GM19438 (cell line): ENCODE measurements around the gene STRIP2.
"Not testable (repeated sequence)": the region's sequence is repeated elsewhere in the genome, so short reads cannot be mapped to it uniquely, and the experiment has no call there.

Source experiments
- ATAC-seq: cut with Tn5 transposase; IDR thresholded peaks from one replicate; pipeline ENCODE4 v1.9.1; 2021; ENCODE audit warnings: low read depth; ENCODE audit not compliant: unreplicated experiment

The STRIP2 gene

DNA sequence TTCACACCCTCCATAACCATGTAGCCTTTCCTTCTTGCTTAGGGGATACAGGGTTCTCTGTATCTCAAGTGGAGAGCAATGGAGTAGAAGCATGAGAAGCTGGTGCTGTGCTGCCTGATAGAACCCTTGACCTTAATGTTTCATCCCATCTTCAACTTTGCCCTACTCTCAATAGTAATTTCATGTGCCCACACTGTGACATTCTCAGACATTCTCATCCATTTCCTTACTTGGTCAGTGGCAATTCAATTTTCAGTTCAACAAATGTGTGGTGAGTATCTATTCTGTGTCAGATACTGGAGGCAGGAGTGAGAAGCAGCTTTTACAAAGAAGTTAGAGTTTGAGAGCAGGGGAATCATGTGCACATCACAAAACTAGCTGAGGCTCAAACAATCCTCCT is 16.1 kb downstream of the STRIP2 start:
- ATAC-seq = no peak

GRCh38 chr7:129452589-129453231 is 18.5 kb downstream of the STRIP2 start:
- no peak for ATAC-seq

GRCh38 chr7:129453510-129454248 is 19.4 kb downstream of the STRIP2 start:
- ATAC-seq = no peak

DNA sequence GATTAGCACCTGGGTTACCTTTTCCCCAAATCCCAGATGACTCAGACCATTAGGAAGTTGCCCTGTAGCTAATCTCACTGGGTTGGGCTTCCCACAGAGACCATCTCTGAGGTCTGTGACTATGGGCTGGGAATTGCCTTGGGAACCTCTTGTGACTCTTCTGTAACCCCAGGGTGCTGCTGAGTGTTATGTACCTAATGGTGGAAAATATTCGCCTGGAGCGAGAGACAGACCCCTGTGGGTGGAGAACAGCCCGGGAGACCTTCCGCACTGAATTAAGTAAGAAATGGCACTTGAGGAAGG is 20.0 kb downstream of the STRIP2 start:
- no peak for ATAC-seq

DNA sequence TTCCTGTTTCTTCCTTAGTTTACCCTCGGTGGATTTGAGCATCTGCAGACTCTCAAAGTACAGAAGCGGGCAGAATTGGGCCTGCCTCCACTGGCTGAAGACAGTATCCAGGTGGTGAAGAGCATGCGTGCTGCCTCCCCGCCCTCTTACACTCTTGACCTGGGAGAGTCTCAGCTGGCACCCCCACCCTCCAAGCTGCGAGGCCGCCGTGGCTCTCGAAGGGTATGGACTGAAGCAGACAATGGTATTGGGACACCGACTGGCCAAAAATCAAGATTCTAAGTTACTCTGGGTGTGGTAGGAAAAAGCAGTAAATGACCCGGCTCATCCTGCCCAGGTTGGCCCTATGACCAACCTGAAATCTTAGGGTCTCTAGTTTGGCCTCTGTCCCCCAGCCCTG is 22.2 kb downstream of the STRIP2 start:
- ATAC-seq = no peak

DNA sequence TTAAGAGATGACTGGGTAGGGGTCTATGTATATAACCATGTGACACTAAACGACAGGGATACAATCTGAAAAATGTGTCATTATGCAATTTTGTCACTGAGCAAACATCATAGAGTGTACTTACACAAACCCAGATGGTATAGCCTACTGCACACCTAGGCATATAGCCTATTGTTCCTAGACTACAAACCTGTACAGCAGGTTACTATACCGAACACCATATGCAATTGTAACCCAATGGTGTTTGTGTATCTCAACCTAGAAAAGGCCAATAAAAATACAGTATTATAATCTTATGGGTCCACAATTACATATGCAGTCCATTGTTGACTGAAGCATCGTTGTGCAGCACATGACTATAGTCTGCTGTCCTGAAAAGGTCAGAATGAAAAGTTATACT is 22.9 kb downstream of the STRIP2 start:
- ATAC-seq = no peak

DNA sequence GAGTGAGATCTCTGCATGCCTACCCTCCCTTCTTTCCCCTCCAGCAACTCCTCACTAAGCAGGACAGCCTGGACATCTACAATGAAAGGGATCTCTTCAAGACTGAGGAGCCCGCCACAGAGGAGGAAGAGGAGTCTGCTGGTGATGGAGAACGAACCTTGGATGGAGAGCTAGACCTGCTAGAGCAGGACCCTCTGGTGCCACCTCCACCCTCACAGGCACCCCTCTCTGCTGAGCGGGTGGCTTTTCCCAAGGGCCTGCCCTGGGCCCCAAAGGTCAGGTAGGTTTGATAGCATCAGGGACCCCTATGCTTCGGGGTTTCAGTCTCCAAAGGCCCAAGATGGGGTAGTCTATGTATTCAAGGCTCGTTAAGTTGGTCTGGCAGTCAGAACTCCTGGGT is 23.9 kb downstream of the STRIP2 start:
- ATAC-seq = no peak

DNA sequence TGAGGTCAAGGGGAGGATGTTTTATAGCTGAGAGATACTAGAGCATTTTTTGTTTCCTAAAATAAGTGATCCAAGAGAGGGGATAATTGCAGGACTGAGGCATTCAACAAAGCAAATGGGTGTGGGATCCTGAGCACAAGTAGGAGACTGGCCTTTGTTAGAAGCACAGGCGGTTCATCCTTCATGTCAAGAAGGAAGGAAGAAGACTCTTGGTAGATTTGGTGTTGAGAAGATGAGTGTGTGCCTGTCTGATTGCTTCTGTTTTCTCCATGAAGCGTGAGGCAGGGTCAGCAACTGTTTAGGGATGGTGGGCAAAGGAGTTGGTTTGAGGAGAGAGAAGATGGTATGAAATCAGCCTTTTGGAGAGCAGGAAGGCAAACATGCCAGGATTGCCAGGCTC is 27.6 kb downstream of the STRIP2 start:
- ATAC-seq = no peak

DNA sequence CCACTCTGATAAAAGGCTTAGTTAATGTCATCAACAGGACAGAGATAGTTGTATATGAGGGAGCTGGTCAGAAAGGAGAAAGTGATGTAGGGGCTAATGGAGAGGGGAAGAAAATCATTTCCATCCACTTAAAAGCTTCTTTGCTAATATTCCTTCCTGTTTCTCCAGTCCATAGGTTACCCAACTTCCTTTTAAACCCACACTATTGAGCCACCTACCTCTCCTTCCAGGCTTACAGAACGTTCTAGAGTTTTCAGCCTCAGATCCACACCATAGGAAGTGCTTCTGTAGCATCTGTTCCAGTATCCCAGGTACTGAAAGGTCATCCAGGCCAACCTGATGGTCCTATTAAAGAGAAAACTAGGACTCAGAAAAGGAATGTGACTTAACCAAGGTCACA is 28.2 kb downstream of the STRIP2 start:
- ATAC-seq = no peak

- ATAC-seq = no peak
These were observed 30.0 kb downstream of the STRIP2 start for GRCh38 chr7:129464194-129464593.

- no peak for ATAC-seq
These were observed 30.8 kb downstream of the STRIP2 start for GRCh38 chr7:129465080-129465479.

GRCh38 chr7:129466796-129467195 is 32.6 kb downstream of the STRIP2 start:
- no peak for ATAC-seq

- no peak for ATAC-seq
These were observed 33.9 kb downstream of the STRIP2 start for GRCh38 chr7:129468087-129468486.

- ATAC-seq = no peak
These were observed 34.3 kb downstream of the STRIP2 start for GRCh38 chr7:129468547-129468946.

DNA sequence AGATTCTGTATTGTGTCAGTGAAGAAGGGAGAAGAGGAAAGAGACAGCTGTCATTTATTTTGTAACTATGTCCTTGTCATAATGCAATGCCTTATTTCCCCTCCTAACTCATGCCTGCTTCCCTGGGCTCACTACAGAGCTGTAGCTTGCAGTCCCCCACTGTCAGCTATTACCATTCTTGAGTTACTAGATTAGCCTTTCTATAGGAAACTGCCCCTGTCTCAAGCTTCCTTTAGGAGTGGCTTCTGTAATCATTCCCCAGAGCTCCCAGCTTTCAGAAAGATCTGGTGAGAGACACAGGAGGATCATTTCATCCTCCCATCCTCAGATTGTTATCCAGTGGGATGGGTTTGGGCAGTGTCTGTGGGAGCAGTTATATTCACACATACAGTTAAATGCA is 35.7 kb downstream of the STRIP2 start:
- no peak for ATAC-seq

DNA sequence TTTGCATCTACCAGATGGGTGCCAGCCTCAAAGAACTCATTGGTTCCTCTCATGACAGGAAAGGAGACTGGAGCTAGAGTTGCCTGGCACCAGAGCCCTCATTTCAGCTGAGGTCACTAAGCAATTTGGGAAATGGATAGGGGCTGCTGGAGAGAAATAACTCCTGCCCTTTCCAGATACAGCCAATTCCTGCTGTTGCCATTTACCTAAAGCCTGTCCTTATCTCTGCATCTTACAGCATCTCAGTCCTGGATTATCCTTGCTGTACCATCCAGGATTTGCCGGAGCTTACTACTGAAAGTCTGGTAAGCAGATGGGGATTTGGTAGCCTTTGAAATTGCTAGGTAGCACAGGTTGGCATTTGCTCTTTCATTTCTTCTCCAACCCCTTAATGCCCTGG is 36.2 kb downstream of the STRIP2 start:
- no peak for ATAC-seq

GRCh38 chr7:129471402-129471827 is 37.2 kb downstream of the STRIP2 start:
- no peak for ATAC-seq

DNA sequence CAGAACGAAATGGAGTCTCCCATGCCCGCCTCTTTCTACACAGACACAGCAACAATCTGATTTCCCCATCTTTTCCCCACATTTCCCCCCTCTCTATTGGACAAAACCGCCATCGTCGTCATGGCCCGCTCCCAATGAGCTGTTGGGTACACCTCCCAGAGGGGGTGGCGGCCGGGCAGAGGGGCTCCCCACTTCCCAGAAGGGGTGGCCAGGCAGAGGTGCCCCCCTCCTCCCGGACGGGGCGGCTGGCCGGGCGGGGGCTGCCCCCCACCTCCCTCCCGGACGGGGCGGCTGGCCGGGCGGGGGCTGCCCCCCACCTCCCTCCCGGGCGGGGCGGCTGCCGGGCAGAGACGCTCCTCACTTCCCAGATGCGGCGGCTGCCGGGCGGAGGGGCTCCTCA is 41.7 kb downstream of the STRIP2 start:
- ATAC-seq = not testable (repeated sequence)

DNA sequence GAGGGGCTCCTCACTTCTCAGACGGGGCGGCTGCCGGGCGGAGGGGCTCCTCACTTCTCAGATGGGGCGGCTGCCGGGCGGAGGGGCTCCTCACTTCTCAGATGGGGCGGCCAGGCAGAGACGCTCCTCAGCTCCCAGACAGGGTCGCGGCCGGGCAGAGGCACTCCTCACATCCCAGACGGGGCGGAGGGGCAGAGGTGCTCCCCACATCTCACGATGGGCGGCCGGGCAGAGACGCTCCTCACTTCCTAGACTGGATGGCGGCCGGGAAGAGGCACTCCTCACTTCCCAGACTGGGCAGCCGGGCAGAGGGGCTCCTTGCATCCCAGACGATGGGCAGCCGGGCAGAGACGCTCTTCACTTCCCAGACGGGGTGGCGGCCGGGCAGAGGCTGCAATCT is 42.2 kb downstream of the STRIP2 start:
- ATAC-seq = not testable (repeated sequence)

GRCh38 chr7:129479831-129480230 is 45.6 kb downstream of the STRIP2 start:
- no peak for ATAC-seq

DNA sequence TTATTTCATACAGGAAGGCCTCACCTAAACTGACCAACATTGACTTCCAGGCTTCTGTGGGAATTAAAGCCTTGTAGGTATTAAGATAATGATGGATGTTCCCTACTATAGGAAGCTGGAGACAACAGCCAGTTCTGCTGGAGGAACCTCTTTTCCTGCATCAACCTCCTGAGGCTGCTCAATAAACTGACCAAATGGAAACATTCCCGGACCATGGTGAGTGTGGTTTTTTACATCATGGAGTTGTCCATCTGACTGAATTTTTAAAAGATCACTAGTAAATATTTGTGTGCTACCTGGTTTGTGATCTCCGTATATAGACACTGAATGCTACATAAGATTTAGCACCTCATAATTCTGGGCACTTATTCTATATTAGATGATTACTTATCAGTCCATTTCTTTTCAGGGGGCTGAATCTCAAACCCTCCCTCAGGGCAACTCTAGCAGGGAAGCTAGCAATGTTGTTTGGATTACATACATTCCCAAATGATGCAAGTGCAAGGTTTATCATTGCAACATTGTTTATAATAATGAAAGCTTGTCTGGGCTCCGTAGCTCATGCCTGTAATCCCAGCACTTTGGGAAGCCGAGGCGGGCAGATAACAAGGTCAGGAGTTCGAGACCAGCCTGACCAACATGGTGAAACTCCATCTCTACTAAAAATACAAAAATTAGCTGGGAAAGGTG is 46.6 kb downstream of the STRIP2 start:
- no peak for ATAC-seq

- not testable (repeated sequence) for ATAC-seq
These were observed 47.1 kb downstream of the STRIP2 start for GRCh38 chr7:129481376-129481775.
